G401.6 (cell line): ENCODE data around the gene CHKB.

Experiments used
- FAIRE-seq: peaks from 2 replicates; lab custom pipeline; 2012; peaks lifted over from hg19 to GRCh38; lab: Jason Lieb, UNC

The CHKB gene

DNA sequence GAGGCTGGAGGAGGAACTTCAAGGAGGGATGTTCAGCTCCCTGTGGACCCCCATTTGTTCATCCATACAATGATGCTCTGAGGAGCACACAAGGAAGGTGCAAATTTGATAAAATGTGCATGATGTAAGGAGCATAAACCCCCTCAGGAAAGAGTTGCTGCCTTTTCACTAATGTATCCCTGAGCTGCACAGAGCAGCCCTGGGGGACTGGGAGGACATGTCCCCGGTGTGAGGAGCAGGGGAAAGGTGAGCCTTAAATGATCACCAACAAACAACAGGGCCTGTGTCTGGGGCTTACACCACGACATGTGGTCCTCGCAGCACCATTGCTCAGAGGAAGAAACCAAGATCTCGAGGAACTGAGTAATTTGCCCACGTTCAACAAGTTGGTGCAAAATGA lies 14.4 kb upstream of the CHKB start:
- no peak for FAIRE-seq

GRCh38 chr22:50595189-50595588 lies 12.5 kb upstream of the CHKB start:
- FAIRE-seq, result no peak

DNA sequence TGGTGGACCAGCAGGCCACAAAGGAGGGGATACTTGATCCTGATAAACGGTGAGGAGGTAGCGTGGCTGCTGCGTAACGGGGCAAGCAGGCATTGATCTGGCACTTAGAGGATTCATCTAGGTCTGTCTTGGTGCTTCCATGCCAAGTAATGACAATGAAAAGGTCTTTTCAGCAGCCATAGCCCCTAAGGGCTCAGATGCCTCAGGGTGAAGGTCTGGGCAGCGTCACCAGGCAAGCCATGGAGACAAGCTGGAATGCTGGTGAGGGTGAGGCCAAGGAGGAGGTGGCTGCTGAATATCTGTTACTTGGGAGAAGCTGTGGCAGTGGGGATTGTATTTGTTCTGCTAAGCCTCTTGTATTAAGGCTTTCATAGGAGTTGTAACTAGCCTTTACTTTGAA lies 4.8 kb upstream of the CHKB start:
- FAIRE-seq, result no peak

DNA sequence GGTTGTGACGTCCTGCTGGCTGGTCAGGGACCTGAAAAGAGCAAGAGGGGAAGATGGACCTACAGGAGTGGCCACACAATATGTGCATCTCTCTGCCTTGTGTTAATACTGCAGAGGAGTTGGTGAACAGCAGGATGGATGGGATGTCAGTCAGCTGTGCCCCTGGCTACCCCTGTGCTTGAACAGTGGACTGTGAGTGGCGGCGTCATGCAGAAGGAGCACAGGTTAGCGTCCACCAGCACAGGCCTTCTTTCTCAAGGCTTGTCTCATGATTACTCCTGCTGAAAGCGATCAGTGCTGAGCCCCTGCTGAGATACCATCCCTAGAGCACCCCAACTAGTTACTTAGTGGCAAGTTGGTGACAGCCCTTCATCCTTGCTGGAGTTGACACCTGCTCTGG lies 3.8 kb upstream of the CHKB start:
- no peak for FAIRE-seq

DNA sequence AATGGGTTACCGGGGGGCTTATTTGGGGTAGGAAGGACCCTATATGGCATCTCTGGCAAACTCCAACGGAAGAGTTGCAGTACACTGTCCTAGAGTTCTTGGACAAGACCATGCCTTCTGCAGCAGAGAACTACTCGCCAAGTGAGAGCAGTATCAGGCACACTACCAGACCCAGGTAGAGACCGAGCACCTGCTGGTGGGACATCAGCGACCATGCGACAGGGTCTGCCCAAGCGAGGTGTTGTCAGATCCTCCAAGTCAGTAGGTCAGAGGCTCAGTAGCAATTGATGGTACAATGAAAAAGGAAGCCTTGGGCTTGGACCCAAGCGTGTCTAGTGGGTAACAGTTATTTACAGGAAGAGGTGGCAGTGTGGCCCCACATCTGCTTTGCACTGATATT lies 3.1 kb upstream of the CHKB start:
- no peak for FAIRE-seq

DNA sequence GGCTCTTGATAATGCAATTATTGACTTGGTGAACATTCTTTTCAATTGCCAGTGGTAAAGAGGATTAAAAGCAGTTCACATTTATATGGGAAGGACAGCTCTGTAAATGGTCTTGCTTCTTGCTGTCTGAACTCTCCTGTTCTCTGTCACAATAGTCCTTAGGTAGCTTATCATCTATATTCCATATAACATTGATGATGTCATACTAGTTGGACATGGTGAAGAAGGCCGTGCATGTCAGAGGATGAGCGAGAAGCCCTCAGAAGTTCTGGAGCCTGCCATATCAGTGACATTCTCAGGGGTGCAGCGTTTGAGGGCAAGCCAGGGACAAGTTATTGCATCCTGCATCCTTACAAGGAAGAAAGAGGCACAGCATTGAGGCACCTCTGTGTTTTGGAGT lies 2.6 kb upstream of the CHKB start:
- FAIRE-seq, result no peak

- FAIRE-seq, result no peak
These were observed 1.8 kb upstream of the CHKB start for GRCh38 chr22:50584106-50585096.

- FAIRE-seq, result no peak
These were observed 729 bp upstream of the CHKB start for GRCh38 chr22:50583294-50583861.

- FAIRE-seq, result no peak
These were observed 628 bp downstream of the CHKB start for GRCh38 chr22:50581950-50582492.

GRCh38 chr22:50581031-50581949 lies 1.4 kb downstream of the CHKB start:
- FAIRE-seq, result no peak

DNA sequence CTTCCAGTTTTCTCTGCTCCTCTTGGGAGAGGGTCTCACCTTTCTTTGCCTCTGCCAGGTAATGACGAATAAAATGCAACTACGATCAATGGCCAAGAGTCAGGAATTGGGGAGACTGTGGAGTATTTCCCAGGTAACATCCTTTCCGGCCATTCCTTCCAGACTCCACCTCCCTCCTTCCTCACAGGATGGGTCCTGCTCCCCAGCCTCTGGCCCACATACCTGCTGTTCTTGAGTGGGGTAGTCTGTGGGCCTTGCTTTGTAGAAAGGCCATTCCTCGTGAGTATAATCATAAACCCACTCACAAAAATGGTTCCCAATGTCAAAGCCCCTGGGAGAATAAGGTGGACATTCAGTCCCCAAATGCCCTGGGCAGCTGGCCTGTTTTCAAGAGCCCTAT lies 2.9 kb downstream of the CHKB start:
- no peak for FAIRE-seq

DNA sequence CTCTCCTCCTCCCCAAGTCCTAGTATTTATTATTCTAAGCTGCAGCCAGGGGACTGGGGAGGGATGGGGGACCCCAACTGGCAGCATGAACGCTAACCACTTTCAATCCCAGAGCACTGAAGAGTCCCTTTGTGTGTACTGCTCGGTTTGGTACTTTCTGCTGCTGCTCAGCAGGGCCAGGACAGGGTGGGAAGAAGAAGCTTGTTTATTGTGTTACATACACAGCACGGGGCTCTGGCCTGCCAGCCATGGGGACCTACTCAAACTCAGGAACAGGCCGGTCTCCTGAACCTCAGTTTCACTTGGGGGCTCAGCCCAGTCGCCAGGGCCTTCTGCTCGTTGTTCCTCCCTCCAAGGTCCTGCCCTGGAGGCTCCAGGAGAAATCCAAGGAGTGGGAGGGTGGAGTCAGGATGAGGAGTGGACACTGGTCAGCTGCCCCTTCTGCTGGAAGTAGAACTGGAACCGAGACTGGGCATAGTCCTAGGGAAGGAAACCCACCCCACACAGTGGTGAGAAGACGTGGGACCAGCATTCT lies 3.8 kb downstream of the CHKB start:
- no peak for FAIRE-seq

DNA sequence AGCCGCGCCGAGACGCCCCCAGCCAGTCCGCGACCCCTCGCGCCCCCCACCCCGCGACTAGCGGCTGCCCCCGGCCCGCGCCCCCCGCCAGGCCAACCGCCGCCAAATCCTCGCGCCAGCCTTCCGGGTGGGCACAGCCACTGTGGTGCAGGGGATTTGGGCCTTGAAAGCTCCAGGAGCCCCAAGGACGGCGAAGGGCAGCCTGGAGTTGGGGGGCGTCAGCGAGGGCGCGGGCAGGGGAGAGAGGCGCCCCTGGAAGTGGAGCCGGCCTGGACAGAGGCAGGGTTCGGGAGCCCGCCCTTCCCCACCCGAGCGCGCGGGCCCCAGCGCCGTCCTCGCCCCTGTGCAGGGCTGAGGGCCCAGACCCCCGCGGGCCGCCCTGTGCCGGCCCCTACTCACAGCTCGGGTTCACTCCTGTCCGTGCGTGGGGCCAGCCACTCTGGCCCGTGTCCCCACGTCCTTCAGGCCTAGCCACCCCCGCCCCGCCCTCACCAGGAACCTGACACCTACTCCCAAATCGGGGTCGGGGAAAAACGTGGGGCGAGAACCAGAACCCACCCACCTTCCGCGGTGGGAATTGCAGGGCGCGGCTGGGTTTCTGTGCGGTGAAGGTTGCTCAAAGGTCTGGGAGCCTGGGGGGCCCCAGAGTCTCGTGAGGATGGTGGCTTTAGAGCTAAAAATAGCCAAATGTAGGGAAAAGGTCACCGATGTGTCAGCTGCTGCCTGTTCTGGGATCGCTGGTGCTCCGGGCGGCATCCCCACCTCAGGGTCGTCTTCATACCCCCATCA lies 4.5 kb downstream of the CHKB start, which contains the start of gene CPT1B:
CPT1B (minus strand) TSS at position 441 of the 789 bp plus-strand sequence. CDS start 512 bp downstream, outside the sequence.
- no peak for FAIRE-seq

- no peak for FAIRE-seq
These were observed 5.0 kb downstream of the CHKB start for GRCh38 chr22:50577697-50577986.

- FAIRE-seq, result no peak
These were observed 5.6 kb downstream of the CHKB start for GRCh38 chr22:50576806-50577696.

GRCh38 chr22:50576070-50576469 lies 6.6 kb downstream of the CHKB start:
- peak; percentile 87 for FAIRE-seq

DNA sequence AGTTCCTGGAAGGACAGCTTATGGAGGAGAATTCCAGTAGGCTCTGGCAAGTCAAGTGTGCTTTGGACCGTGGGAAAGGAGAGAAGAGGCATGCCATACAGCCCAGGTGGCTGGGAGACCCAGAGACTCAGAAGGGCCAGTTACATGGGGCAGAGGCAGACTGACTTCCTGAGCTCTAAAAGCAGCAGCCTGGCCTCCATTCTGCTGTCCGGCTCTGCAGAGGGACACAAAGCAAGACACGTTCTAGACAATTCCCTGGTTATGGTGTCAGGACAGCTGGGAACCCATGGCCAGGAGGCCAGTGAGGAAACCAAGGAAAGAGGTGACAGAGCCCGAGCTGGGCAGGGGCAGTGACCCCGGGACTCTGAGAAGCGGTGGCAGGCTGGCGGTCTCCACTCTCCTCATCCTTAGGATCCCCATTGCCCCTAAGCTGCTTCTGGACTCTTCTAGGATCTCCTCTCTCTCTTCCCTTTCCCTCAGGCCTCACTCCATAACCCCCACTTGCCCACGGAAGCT lies 7.2 kb downstream of the CHKB start:
- FAIRE-seq, result no peak

- FAIRE-seq, result no peak
These were observed 8.3 kb downstream of the CHKB start for GRCh38 chr22:50574383-50574755.

- FAIRE-seq, result no peak
These were observed 8.9 kb downstream of the CHKB start for GRCh38 chr22:50573491-50574382.
